ENCODE data around the gene CHAMP1.

The CHAMP1 gene

GRCh38 chr13:114288157-114288591, 26.1 kb upstream of the CHAMP1 start:
- Histone ChIP-seq H3K4me1 (ENCODE audit: low read length) (peaks cover 3% of the 10 kb centered on the region), H3K4me3 (ENCODE audit: low read length) (no peak overlapping the region), H4K20me1 (ENCODE audit: insufficient read depth, low read length) (peaks cover 8% of the 10 kb centered on the region; the same call in 1 of the 2 replicates), H3K27ac (ENCODE audit: low read length) (no peak overlapping the region), H3K9me3 (ENCODE audit: insufficient read depth, low read length) (no peaks in the 10 kb centered on the region), H3K4me2 (ENCODE audit: low read length) (no peak overlapping the region), H3K27me3 (ENCODE audit: low read depth, low read length) (no peaks in the 10 kb centered on the region), H3K79me2 (ENCODE audit: low read length) (peaks cover 24% of the 10 kb centered on the region), H2AFZ (ENCODE audit: low read depth, low read length) (no peak overlapping the region), H3K36me3 (replicated peaks; ENCODE audit: low read depth, low read length) (peaks cover 49% of the 10 kb centered on the region), H3K9ac (ENCODE audit: low read length) (no peak overlapping the region)
- TF ChIP-seq EZH2phosphoT487 (IDR thresholded peaks at IDR 0.05; ENCODE audit: low read depth) (no peak), CTCF (IDR thresholded peaks at IDR 0.05; ENCODE audit: low read depth, low read length) (no peak)

- H3K9ac ChIP-seq (ENCODE audit: low read length) = no peak overlapping the region
- H3K4me2 ChIP-seq (ENCODE audit: low read length) = peak overlapping the region; percentile 69
- peaks cover 17% of the 10 kb centered on the region for H3K79me2 ChIP-seq (ENCODE audit: low read length)
- no peak overlapping the region for H2AFZ ChIP-seq (ENCODE audit: low read depth, low read length)
- H3K27me3 ChIP-seq (ENCODE audit: low read depth, low read length) = no peaks in the 10 kb centered on the region
- H4K20me1 ChIP-seq (ENCODE audit: insufficient read depth, low read length) = no peaks in the 10 kb centered on the region
- H3K9me3 ChIP-seq (ENCODE audit: insufficient read depth, low read length) = no peaks in the 10 kb centered on the region
- TF ChIP-seq EZH2phosphoT487 (IDR thresholded peaks at IDR 0.05; ENCODE audit: low read depth) = no peak
- TF ChIP-seq CTCF (IDR thresholded peaks at IDR 0.05; ENCODE audit: low read depth, low read length) = no peak
- H3K4me3 ChIP-seq (ENCODE audit: low read length) = peak overlapping the region; percentile 12
- peaks cover 44% of the 10 kb centered on the region for H3K4me1 ChIP-seq (ENCODE audit: low read length)
- H3K36me3 ChIP-seq (replicated peaks; ENCODE audit: low read depth, low read length) = peaks cover 49% of the 10 kb centered on the region
- peak overlapping the region; percentile 67 for H3K27ac ChIP-seq (ENCODE audit: low read length)
Measured at GRCh38 chr13:114296448-114296847, 17.9 kb upstream of the CHAMP1 start.

GRCh38 chr13:114296902-114297301, 17.4 kb upstream of the CHAMP1 start:
- Histone ChIP-seq H3K4me3 (ENCODE audit: low read length) (peak overlapping the region; percentile 12), H3K4me1 (ENCODE audit: low read length) (peaks cover 44% of the 10 kb centered on the region), H3K27ac (ENCODE audit: low read length) (peak overlapping the region; percentile 67), H4K20me1 (ENCODE audit: insufficient read depth, low read length) (no peaks in the 10 kb centered on the region), H3K36me3 (replicated peaks; ENCODE audit: low read depth, low read length) (peaks cover 48% of the 10 kb centered on the region), H3K79me2 (ENCODE audit: low read length) (peaks cover 17% of the 10 kb centered on the region), H3K9ac (ENCODE audit: low read length) (peak overlapping the region; percentile 37; the same call in 1 of the 2 replicates), H3K27me3 (ENCODE audit: low read depth, low read length) (no peaks in the 10 kb centered on the region), H3K4me2 (ENCODE audit: low read length) (peak overlapping the region; percentile 69), H3K9me3 (ENCODE audit: insufficient read depth, low read length) (no peaks in the 10 kb centered on the region), H2AFZ (ENCODE audit: low read depth, low read length) (no peak overlapping the region)
- TF ChIP-seq EZH2phosphoT487 (IDR thresholded peaks at IDR 0.05; ENCODE audit: low read depth) (no peak), CTCF (IDR thresholded peaks at IDR 0.05; ENCODE audit: low read depth, low read length) (no peak)

- TF ChIP-seq EZH2phosphoT487 (IDR thresholded peaks at IDR 0.05; ENCODE audit: low read depth) = no peak
- TF ChIP-seq CTCF (IDR thresholded peaks at IDR 0.05; ENCODE audit: low read depth, low read length) = no peak
Measured at GRCh38 chr13:114298866-114299265, 15.4 kb upstream of the CHAMP1 start.

More at GRCh38 chr13:114298866-114299265, 15.4 kb upstream of the CHAMP1 start:
- Histone ChIP-seq H3K9ac (ENCODE audit: low read length) (no peak overlapping the region), H3K79me2 (ENCODE audit: low read length) (peaks cover 15% of the 10 kb centered on the region), H3K36me3 (replicated peaks; ENCODE audit: low read depth, low read length) (peaks cover 49% of the 10 kb centered on the region), H3K9me3 (ENCODE audit: insufficient read depth, low read length) (no peaks in the 10 kb centered on the region), H3K4me3 (ENCODE audit: low read length) (no peak overlapping the region), H3K4me1 (ENCODE audit: low read length) (peaks cover 34% of the 10 kb centered on the region), H3K27me3 (ENCODE audit: low read depth, low read length) (no peaks in the 10 kb centered on the region), H3K4me2 (ENCODE audit: low read length) (no peak overlapping the region), H3K27ac (ENCODE audit: low read length) (no peak overlapping the region), H2AFZ (ENCODE audit: low read depth, low read length) (no peak overlapping the region), H4K20me1 (ENCODE audit: insufficient read depth, low read length) (no peaks in the 10 kb centered on the region)

Data from OCI-LY3 (cell line).